ENCODE data around the gene RAB7A.
"Not testable (repeated sequence)": the region's sequence is repeated elsewhere in the genome, so short reads cannot be mapped to it uniquely, and the experiment has no call there.

RAB7A gene

DNA sequence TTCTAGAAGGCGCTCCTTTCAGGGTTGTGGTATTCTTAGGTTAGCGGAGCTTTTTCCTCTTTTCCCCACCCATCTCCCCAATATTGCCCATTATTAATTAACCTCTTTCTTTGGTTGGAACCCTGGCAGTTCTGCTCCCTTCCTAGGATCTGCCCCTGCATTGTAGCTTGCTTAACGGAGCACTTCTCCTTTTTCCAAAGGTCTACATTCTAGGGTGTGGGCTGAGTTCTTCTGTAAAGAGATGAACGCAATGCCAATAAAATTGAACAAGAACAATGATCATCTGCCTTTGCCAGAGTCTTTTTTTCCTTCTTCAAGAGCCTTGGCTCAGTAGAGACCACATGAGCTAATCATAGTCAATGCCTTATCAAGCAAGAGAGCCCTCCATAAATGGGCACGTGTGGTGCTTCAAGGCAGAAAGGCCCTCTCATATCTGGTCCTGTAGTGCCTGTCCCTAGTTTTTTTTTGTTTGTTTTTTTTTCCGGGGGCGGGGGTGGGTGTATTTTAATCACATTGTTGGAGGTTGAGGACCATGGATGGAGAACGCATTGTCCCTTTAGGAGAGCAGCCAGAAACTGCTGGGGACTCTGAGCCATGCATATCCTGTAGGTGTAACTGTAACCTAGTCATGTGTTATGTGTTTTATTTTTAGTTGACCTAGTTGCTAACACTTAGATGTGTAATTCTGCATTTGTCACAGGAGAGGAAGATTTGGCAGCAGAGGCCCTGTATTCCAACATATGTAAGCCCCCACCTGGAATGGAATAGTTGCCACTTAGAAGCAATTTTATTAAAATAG lies 88.7 kb downstream of the RAB7A start:
- peaks cover 56% of the 10 kb centered on the region for H3K36me3 ChIP-seq (ENCODE audit: control insufficient read depth, low read depth, low read length)
- H3K4me1 ChIP-seq (ENCODE audit: control insufficient read depth, low read depth, low read length): no peaks in the 10 kb centered on the region
- no peak overlapping the region for H3K9ac ChIP-seq (ENCODE audit: low read length)
- no peak overlapping the region for H3K4me3 ChIP-seq (ENCODE audit: low read length)
- H3K27me3 ChIP-seq (ENCODE audit: control insufficient read depth, insufficient read depth, low read length): no peaks in the 10 kb centered on the region
- no peaks in the 10 kb centered on the region for H3K9me3 ChIP-seq (ENCODE audit: control insufficient read depth, low read depth, low read length)
- no peak overlapping the region for H3K27ac ChIP-seq (ENCODE audit: low read length)

DNA sequence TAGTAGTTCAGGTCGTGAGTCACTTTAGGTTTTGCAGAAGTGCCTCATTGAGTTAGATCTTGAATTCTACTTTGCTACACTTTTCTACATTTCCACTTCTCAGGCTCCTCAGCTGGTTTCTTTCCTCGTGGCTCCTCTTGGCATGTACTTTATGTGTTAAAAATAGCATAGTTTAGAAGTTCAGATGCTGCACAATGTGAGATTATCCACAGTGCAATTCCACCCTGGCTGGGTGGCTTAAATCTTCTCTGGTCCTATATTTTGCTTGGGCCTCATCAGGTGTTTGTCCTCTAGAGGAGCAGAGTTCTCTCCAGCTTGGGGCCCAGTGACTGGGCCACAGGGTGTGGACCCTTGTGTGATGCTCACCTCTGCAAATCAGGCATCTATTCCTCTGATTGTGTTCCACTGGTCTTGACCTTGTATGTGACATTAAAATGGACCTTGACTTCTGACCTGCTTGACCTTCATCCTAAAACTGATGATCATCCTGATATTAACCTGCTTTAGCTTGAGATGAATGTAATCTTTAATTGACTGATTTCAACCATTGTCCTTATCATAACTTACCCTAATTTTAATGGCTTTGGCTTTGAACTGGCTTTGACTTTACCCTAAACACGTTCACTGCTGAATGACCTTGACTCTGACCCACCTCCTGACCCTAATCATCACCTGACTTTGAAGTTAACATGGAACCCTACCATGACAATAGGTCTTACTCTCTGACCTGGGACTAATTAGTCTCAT lies 89.5 kb downstream of the RAB7A start:
- peaks cover 52% of the 10 kb centered on the region for H3K36me3 ChIP-seq (ENCODE audit: control insufficient read depth, low read depth, low read length)

DNA sequence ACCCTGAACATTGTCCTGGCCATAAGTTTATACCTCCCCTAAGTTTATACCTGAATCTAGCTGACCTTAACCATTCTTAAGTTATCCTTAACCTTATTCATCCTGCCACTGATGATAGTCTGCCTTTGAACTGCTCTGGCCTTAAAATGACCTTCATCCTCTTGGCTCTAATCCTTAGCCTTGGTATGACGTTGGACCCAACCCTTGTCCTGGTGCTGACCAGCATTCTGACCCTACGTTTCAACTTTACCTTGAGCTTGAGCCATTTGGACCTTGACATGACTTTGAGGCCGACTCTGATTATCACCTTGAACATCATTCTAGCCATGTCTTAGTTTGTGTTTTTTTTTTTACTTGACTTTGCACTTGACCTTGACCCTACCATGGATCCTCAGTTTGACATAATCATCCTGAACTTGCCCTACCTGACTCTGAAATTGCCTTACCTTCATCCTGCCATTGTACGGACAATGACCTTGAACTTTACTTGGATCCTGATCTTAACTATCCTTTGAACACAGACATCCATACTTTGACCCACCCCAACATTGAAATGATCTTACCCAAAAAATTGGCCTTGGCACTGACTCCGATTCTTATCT lies 92.3 kb downstream of the RAB7A start:
- no peaks in the 10 kb centered on the region for H3K4me1 ChIP-seq (ENCODE audit: control insufficient read depth, low read depth, low read length)
- no peaks in the 10 kb centered on the region for H3K9me3 ChIP-seq (ENCODE audit: control insufficient read depth, low read depth, low read length)
- no peak overlapping the region for H3K4me3 ChIP-seq (ENCODE audit: low read length)
- peaks cover 35% of the 10 kb centered on the region for H3K36me3 ChIP-seq (ENCODE audit: control insufficient read depth, low read depth, low read length)
- H3K27ac ChIP-seq (ENCODE audit: low read length): no peak overlapping the region
- H3K9ac ChIP-seq (ENCODE audit: low read length): no peak overlapping the region
- no peaks in the 10 kb centered on the region for H3K27me3 ChIP-seq (ENCODE audit: control insufficient read depth, insufficient read depth, low read length)

More for the DNA sequence above, 89.5 kb downstream of the RAB7A start:
- H3K27me3 ChIP-seq (ENCODE audit: control insufficient read depth, insufficient read depth, low read length): no peaks in the 10 kb centered on the region
- H3K9me3 ChIP-seq (ENCODE audit: control insufficient read depth, low read depth, low read length): no peaks in the 10 kb centered on the region
- no peaks in the 10 kb centered on the region for H3K4me1 ChIP-seq (ENCODE audit: control insufficient read depth, low read depth, low read length)
- H3K9ac ChIP-seq (ENCODE audit: low read length): no peak overlapping the region
- H3K4me3 ChIP-seq (ENCODE audit: low read length): no peak overlapping the region
- H3K27ac ChIP-seq (ENCODE audit: low read length): no peak overlapping the region

DNA sequence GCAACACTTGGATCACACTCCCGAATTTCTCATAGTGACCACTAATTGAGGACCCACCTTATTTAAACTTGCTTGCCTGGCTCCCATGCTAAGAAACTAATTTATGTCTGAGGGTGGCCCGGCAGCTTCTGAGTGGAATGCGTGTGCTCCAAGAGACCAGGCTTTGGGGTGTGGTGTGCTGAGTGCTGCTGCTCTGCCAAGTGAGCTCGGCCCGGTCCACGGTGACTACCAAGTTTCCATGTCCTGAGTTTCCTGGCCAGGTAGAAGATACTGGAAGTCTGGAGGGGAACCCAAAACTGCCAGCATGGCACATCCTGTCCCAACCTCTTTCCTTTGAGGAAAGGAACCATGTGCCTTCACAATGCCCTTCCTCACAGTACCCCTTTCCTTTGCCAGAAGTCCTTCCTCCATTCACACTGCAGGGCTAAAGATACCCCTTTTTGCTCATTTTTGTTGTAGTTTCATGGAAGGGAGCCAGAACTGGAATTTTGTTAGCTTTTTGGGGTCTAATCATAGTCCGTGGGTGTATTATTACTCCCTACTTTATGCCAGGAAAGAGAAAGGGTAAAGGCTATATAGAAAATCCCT lies 94.4 kb downstream of the RAB7A start:
- H3K9ac ChIP-seq (ENCODE audit: low read length): no peak overlapping the region

DNA sequence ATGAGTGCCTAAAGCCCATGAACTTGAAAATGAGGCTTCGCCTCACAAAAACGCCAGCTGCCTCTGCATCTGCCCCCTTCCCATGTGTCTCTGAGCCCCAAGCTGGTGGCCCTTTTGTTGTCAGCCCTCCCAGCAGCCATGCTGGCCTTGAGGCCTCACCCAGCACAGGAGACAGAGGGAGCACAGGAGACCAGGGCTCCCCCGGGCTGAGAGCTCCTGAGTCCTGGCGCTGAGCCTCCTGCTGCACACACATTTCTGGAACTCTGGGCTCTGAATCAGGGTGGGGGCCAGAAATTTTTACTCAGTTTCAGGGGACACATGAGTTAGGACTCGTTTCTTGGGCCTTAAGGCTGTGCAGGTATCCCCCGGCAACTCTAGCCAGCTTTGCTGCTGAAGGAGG lies 97.0 kb downstream of the RAB7A start:
- H3K9me3 ChIP-seq (ENCODE audit: control insufficient read depth, low read depth, low read length): no peaks in the 10 kb centered on the region
- H3K36me3 ChIP-seq (ENCODE audit: control insufficient read depth, low read depth, low read length): peaks cover 6% of the 10 kb centered on the region

More for the DNA sequence above, 94.4 kb downstream of the RAB7A start:
- H3K4me3 ChIP-seq (ENCODE audit: low read length): no peak overlapping the region
- no peaks in the 10 kb centered on the region for H3K27me3 ChIP-seq (ENCODE audit: control insufficient read depth, insufficient read depth, low read length)
- H3K4me1 ChIP-seq (ENCODE audit: control insufficient read depth, low read depth, low read length): no peaks in the 10 kb centered on the region
- H3K36me3 ChIP-seq (ENCODE audit: control insufficient read depth, low read depth, low read length): peaks cover 16% of the 10 kb centered on the region
- H3K27ac ChIP-seq (ENCODE audit: low read length): no peak overlapping the region
- no peaks in the 10 kb centered on the region for H3K9me3 ChIP-seq (ENCODE audit: control insufficient read depth, low read depth, low read length)

DNA sequence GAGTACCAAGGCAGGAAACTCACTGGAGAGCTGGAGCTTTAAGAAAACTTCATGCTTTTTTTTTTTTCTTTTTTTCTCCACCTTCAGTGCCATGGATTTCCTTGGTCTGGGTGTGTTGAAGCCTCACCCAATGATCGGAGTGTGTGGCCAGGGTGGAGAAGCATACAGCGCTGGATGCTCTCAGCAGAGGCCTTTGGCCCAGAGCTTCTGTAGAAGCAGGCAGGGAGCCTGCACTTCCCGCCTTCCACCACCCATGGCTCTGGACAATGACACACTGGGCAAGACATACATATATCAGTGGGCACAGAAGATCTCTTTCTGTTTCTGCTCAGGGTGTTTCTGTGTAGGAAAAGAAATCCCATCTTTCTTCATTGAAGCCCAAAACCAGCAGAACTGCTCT lies 97.6 kb downstream of the RAB7A start:
- Histone ChIP-seq H3K27ac (ENCODE audit: low read length) (no peak overlapping the region), H3K4me3 (ENCODE audit: low read length) (no peak overlapping the region), H3K36me3 (ENCODE audit: control insufficient read depth, low read depth, low read length) (peaks cover 6% of the 10 kb centered on the region), H3K9me3 (ENCODE audit: control insufficient read depth, low read depth, low read length) (no peaks in the 10 kb centered on the region), H3K9ac (ENCODE audit: low read length) (no peak overlapping the region), H3K27me3 (ENCODE audit: control insufficient read depth, insufficient read depth, low read length) (no peaks in the 10 kb centered on the region), H3K4me1 (ENCODE audit: control insufficient read depth, low read depth, low read length) (no peaks in the 10 kb centered on the region)

More for the DNA sequence above, 97.0 kb downstream of the RAB7A start:
- Histone ChIP-seq H3K4me1 (ENCODE audit: control insufficient read depth, low read depth, low read length) (no peaks in the 10 kb centered on the region), H3K9ac (ENCODE audit: low read length) (no peak overlapping the region), H3K4me3 (ENCODE audit: low read length) (no peak overlapping the region), H3K27me3 (ENCODE audit: control insufficient read depth, insufficient read depth, low read length) (no peaks in the 10 kb centered on the region), H3K27ac (ENCODE audit: low read length) (no peak overlapping the region)

DNA sequence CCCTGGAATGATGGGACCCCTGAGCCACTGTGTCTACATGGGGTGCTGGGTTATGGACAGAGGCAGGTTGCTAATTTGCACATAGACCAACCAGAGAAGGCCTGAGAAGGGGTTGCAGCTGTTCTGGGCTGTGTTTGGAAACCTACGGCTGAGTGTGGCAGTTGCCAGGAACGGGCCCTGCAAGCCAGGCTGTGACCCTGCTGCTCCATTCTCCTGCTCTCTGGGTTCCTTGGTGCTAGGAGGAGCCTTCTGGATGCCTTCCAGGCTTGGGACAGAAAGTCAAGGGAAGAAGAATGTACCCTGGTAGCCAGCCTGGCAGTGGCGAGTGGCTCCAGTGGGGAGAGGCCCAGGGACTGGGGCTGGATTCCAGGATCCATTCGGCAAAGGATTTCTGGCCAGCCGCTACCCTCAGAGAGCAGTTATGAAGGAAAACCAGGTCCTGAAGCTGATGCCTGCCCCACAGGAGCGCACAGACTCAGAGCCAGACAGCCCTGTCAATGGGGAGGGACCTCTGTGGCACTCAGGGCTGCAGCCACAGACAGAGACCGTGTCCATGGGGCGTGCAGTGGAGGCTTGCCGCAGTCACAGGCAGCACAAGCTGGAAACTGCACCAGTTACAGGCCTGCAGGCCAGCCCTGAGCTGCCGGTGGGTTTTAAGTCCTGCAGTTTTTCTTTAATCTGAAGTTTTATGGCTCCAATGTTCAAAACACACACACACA lies 98.3 kb downstream of the RAB7A start:
- no peak overlapping the region for H3K9ac ChIP-seq (ENCODE audit: low read length)
- no peaks in the 10 kb centered on the region for H3K4me1 ChIP-seq (ENCODE audit: control insufficient read depth, low read depth, low read length)
- peaks cover 2% of the 10 kb centered on the region for H3K36me3 ChIP-seq (ENCODE audit: control insufficient read depth, low read depth, low read length)
- H3K27me3 ChIP-seq (ENCODE audit: control insufficient read depth, insufficient read depth, low read length): no peaks in the 10 kb centered on the region
- no peak overlapping the region for H3K27ac ChIP-seq (ENCODE audit: low read length)
- H3K4me3 ChIP-seq (ENCODE audit: low read length): no peak overlapping the region
- H3K9me3 ChIP-seq (ENCODE audit: control insufficient read depth, low read depth, low read length): no peaks in the 10 kb centered on the region

DNA sequence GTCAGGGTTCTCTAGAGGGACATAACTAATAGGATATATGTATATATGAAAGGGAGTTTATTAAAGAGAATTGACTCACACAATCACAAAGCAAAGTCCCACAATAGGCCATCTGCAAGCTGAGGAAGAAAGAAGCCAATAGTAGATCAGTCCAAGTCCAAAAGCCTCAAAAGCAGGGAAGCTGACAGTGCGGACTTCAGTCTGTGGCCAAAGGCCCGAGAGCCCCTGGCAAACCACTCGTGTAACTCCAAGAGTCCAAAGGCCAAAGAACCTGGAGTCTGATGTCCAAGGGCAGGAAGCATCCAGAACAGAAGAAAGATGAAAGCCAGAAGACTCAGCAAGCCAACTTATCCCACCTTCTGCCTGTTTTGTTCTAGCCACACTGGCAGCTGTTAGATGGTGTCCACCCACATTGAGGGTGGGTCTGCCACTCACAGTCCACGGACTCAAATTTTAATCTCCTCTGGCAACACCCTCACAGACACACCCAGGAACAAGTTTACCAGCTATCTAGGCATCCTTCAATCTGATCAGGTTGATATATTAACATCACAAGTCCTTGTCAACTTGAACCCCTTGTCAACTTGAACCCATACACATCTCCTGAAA lies 99.2 kb downstream of the RAB7A start:
- Histone ChIP-seq H3K27me3 (ENCODE audit: control insufficient read depth, insufficient read depth, low read length) (no peaks in the 10 kb centered on the region), H3K36me3 (ENCODE audit: control insufficient read depth, low read depth, low read length) (no peaks in the 10 kb centered on the region), H3K27ac (ENCODE audit: low read length) (no peak overlapping the region), H3K9me3 (ENCODE audit: control insufficient read depth, low read depth, low read length) (no peaks in the 10 kb centered on the region), H3K9ac (ENCODE audit: low read length) (no peak overlapping the region), H3K4me1 (ENCODE audit: control insufficient read depth, low read depth, low read length) (no peaks in the 10 kb centered on the region), H3K4me3 (ENCODE audit: low read length) (no peak overlapping the region)

DNA sequence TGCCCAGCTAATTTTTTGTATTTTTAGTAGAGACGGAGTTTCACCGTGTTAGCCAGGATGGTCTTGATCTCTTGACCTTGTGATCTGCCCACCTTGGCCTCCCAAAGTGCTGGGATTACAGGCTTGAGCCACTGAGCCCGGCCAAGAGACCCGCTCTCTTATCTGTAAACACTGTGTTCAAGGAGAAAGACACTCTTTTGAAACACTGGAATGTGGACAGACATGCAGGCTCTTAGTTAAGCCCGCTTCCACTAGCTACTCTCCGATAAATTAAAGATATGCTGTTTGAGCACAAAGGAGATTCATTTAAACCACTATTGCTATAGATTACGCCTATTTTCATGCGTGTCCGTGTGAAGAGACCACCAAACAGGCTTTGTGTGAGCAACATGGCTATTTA lies 103.1 kb downstream of the RAB7A start:
- H3K4me1 ChIP-seq (ENCODE audit: control insufficient read depth, low read depth, low read length); H3K36me3 ChIP-seq (ENCODE audit: control insufficient read depth, low read depth, low read length); H3K9me3 ChIP-seq (ENCODE audit: control insufficient read depth, low read depth, low read length); H3K27ac ChIP-seq (ENCODE audit: low read length); H3K27me3 ChIP-seq (ENCODE audit: control insufficient read depth, insufficient read depth, low read length); H3K9ac ChIP-seq (ENCODE audit: low read length); H3K4me3 ChIP-seq (ENCODE audit: low read length): not testable (repeated sequence)

DNA sequence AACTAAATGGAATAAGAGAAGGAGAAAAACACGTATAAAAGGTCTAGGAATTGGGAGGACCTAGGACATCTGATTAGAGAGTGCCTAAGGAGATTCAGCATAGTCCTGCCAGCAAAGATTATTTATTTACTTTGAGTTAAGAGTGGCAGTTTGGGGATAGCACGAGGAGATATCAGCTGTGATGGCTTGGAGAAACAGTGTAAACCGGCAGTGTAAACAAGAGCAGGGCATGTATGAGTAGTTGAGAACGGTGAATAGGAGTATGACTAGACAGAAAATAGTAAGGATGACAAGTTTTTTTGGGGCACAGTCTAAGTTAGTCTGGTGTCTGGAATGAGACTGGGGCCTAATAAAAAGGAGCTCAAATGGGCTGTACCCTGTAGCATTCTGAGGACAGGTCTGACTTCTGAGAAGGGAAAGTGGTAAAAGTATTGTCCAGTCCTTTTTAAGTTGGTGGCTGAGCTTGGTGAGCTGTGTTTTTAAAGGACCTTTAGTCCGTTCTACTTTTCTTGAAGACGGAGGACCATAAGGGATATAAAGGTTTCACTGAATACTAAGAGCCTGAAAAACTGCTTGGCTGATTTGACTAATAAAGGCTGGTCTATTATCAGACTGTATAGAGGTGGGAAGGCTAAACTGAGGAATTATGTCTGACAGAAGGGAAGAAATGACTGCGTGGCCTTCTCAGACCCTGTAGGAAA lies 104.1 kb downstream of the RAB7A start:
- not testable (repeated sequence) for H3K36me3 ChIP-seq (ENCODE audit: control insufficient read depth, low read depth, low read length); H3K27ac ChIP-seq (ENCODE audit: low read length); H3K9me3 ChIP-seq (ENCODE audit: control insufficient read depth, low read depth, low read length)

More for the DNA sequence above, 104.1 kb downstream of the RAB7A start:
- H3K9ac ChIP-seq (ENCODE audit: low read length); H3K27me3 ChIP-seq (ENCODE audit: control insufficient read depth, insufficient read depth, low read length); H3K4me1 ChIP-seq (ENCODE audit: control insufficient read depth, low read depth, low read length); H3K4me3 ChIP-seq (ENCODE audit: low read length): not testable (repeated sequence)
